ENCODE results near the gene IFT81.

DNA sequence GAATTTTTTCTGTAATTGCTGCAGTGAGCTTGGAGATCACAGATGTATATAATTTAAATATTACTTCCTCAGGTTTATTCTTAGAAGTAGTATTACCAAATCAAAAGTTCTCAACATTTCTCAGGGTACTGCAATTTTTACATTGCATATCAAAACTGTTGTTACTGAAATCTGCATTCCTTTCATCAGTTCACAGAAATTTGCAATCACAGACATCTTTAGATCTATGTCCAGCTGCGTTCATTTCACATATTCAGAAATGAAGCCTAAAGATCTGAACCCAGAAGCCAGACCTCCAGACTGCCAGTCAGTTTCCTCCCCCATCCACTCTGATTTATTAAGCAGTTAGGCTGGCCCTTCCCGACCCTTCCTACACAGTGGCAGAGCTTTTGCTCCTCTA is 18.2 kb upstream of the IFT81 start:
- TF ChIP-seq, protein P1, sequence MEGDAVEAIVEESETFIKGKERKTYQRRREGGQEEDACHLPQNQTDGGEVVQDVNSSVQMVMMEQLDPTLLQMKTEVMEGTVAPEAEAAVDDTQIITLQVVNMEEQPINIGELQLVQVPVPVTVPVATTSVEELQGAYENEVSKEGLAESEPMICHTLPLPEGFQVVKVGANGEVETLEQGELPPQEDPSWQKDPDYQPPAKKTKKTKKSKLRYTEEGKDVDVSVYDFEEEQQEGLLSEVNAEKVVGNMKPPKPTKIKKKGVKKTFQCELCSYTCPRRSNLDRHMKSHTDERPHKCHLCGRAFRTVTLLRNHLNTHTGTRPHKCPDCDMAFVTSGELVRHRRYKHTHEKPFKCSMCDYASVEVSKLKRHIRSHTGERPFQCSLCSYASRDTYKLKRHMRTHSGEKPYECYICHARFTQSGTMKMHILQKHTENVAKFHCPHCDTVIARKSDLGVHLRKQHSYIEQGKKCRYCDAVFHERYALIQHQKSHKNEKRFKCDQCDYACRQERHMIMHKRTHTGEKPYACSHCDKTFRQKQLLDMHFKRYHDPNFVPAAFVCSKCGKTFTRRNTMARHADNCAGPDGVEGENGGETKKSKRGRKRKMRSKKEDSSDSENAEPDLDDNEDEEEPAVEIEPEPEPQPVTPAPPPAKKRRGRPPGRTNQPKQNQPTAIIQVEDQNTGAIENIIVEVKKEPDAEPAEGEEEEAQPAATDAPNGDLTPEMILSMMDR (IDR thresholded peaks at IDR 0.05): no peak
- no peak for TF ChIP-seq POLR2A (IDR thresholded peaks at IDR 0.05)
